ENCODE results near the gene SCRN3.

DNA sequence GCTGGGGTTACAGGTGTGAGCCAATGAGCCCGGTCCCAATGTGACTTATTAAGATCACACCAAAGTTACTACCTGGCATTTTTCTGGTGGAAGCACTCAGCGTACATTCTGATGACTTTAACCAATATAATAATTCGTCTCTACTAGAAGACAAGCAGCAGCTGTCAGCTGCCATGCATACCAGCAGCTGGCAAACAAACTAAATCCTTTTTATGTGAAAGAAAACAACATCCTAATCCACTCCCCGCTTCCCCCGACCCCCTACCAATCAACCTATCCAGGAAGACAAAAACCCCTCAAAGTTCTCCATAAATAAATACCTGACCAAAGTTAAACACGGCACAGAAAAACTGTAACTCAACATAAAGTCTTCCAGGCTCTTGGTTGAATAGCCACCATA is 49.2 kb downstream of the SCRN3 start:
- TF ChIP-seq, protein P1, sequence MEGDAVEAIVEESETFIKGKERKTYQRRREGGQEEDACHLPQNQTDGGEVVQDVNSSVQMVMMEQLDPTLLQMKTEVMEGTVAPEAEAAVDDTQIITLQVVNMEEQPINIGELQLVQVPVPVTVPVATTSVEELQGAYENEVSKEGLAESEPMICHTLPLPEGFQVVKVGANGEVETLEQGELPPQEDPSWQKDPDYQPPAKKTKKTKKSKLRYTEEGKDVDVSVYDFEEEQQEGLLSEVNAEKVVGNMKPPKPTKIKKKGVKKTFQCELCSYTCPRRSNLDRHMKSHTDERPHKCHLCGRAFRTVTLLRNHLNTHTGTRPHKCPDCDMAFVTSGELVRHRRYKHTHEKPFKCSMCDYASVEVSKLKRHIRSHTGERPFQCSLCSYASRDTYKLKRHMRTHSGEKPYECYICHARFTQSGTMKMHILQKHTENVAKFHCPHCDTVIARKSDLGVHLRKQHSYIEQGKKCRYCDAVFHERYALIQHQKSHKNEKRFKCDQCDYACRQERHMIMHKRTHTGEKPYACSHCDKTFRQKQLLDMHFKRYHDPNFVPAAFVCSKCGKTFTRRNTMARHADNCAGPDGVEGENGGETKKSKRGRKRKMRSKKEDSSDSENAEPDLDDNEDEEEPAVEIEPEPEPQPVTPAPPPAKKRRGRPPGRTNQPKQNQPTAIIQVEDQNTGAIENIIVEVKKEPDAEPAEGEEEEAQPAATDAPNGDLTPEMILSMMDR (IDR thresholded peaks at IDR 0.05): no peak
- no peak for TF ChIP-seq POLR2A (IDR thresholded peaks at IDR 0.05)
